ENCODE results near the gene HNRNPA3. TPM values are rescaled to one million over a fixed set of nuclear protein-coding genes. Genes with fewer than 3 reads are reported as not detected.

HNRNPA3 gene
- total and polyA plus RNA-seq, 2 donors (not counting 3 experiments of a cell fraction or from before 2014, with no cell fraction given): 57.5 to 316 TPM

DNA sequence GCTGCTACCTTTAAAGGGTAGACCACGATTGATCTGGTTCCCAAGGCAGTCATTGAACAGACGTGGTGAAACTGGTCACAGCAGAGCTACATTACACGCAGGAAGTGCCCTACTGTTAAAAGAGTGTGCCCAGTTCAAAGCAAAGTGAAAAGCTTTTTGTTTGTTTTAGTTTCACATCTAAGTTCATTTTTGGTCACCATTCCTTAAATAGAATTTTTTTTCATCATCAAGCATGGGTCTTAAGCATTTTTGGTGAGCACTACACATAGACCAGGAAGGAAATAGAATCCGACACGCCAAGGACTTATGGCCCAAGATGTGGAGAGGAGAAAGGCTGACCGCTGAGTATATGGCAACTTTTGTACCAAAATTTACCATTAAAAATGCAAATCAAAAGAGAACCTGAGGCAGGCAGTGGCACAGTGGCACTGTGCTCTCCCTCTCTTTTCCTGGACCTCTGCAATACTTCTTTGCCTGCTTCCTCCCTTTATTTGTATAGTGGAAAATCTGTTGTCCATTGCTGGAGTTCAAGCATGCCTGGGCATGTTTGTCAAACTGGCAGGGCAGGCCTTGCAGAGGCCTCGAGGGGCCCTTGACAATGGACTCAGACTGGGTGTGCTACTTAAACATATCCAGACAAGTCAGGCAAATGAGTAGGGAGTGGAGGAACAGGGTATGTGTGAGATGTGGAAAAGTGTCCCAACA is 42.6 kb upstream of the HNRNPA3 start:
- DNase-seq (ENCODE audit: low read depth, low spot score): peak; percentile 56
- FAIRE-seq: no peak
- TF ChIP-seq, protein P1, sequence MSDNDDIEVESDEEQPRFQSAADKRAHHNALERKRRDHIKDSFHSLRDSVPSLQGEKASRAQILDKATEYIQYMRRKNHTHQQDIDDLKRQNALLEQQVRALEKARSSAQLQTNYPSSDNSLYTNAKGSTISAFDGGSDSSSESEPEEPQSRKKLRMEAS (IDR thresholded peaks at IDR 0.05; ENCODE audit: insufficient read depth, insufficient read length): no peak
- TF ChIP-seq, protein P2, sequence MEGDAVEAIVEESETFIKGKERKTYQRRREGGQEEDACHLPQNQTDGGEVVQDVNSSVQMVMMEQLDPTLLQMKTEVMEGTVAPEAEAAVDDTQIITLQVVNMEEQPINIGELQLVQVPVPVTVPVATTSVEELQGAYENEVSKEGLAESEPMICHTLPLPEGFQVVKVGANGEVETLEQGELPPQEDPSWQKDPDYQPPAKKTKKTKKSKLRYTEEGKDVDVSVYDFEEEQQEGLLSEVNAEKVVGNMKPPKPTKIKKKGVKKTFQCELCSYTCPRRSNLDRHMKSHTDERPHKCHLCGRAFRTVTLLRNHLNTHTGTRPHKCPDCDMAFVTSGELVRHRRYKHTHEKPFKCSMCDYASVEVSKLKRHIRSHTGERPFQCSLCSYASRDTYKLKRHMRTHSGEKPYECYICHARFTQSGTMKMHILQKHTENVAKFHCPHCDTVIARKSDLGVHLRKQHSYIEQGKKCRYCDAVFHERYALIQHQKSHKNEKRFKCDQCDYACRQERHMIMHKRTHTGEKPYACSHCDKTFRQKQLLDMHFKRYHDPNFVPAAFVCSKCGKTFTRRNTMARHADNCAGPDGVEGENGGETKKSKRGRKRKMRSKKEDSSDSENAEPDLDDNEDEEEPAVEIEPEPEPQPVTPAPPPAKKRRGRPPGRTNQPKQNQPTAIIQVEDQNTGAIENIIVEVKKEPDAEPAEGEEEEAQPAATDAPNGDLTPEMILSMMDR (IDR thresholded peaks at IDR 0.05; ENCODE audit: extremely low read depth in 1 of 2, insufficient read depth in 1 of 2, low read depth in 1 of 2, low read length in 2 of 2): no peak
- TF ChIP-seq FOS (IDR thresholded peaks at IDR 0.05; ENCODE audit: borderline replicate concordance, insufficient read depth, low read length): no peak
- no peak for TF ChIP-seq POLR2A (IDR thresholded peaks at IDR 0.05; ENCODE audit: low read depth, low read length)
- no peak for TF ChIP-seq EZH2 (IDR thresholded peaks at IDR 0.05; ENCODE audit: borderline replicate concordance, low read depth, low read length, severe bottlenecking)
- no peak for TF ChIP-seq JUN (IDR thresholded peaks at IDR 0.05; ENCODE audit: borderline replicate concordance, insufficient read depth, insufficient read length, low read depth)
- no peak for TF ChIP-seq GATA2 (IDR thresholded peaks at IDR 0.05; ENCODE audit: insufficient read depth, insufficient read length, low read depth, low read length)
- no peak for TF ChIP-seq POLR2AphosphoS5 (IDR thresholded peaks at IDR 0.05; ENCODE audit: insufficient read depth, low read depth, low read length)
- no peak for TF ChIP-seq MYC (IDR thresholded peaks at IDR 0.05; ENCODE audit: low read depth, low read length)
- no peaks in the 10 kb centered on the region for H3K27me3 ChIP-seq (ENCODE audit: control insufficient read depth in 2 of 2, insufficient read depth in 2 of 2, low read length in 2 of 2)
- H3K36me3 ChIP-seq (ENCODE audit: control insufficient read depth in 2 of 2, extremely low read depth in 1 of 2, insufficient read depth in 2 of 2, low read length in 2 of 2): no peaks in the 10 kb centered on the region
- H3K27ac ChIP-seq (ENCODE audit: insufficient read depth, low read depth, low read length): peak overlapping the region; percentile 30
- intact Hi-C loops (cut with micrococcal nuclease) (loop anchor here (5.0 to 10.0 kb wide), 3 partner anchors 385 to 447 kb away; a partner anchor contains a TSS), dilution Hi-C loops (cut with MboI; ENCODE audit: extremely low pct_ligation_motif_present, low sequenced_read_pairs) (loop anchor here (10.0 kb wide), 2 partner anchors 85 to 225 kb away; partner anchors contain the start of gene AGPS)
- CTCF ChIA-PET: interaction anchor here (1.8 kb wide), 1 partner anchor 94 kb away, joined by 9 read pairs; no protein-coding TSS in a partner anchor
- TSS peak; percentile 6 for BruUV-seq (replicated peaks)
- no peaks in the 10 kb centered on the region for H3K9me3 ChIP-seq (replicated peaks; ENCODE audit: control insufficient read depth, insufficient read depth, low read length)
- POLR2A ChIA-PET: no interaction called here
- H3K9ac ChIP-seq (replicated peaks; ENCODE audit: extremely low read depth, insufficient read depth, low read length): no peak overlapping the region
- peaks cover 66% of the 10 kb centered on the region for H3K4me1 ChIP-seq (ENCODE audit: control insufficient read depth, extremely low read depth, insufficient read depth, low read length)
- H4K20me1 ChIP-seq (replicated peaks; ENCODE audit: control insufficient read depth, extremely low read depth, insufficient read depth, low read length): no peaks in the 10 kb centered on the region
- H2AFZ ChIP-seq (ENCODE audit: low read depth, low read length): peak overlapping the region; percentile 52
- H3K4me2 ChIP-seq (ENCODE audit: insufficient read depth, low read length): no peak overlapping the region
- H3K79me2 ChIP-seq (ENCODE audit: control insufficient read depth, insufficient read depth, low read length): no peaks in the 10 kb centered on the region
- no peak overlapping the region for H3K4me3 ChIP-seq (replicated peaks in 1 of 3; ENCODE audit: insufficient read depth in 1 of 3, low read depth in 1 of 3, low read length in 3 of 3)
- no peaks in the 10 kb centered on the region for H3K9me1 ChIP-seq (replicated peaks; ENCODE audit: control insufficient read depth, extremely low read depth, insufficient read depth, low read length)

Data from endothelial cell of umbilical vein (primary cell).